Prostate gland (tissue), 2 donors: ENCODE data around the gene MAP2K3.

Source experiments
- POLR2AphosphoS5 ChIP-seq: sonication (generic); formaldehyde crosslinking; IDR thresholded peaks from one replicate; pipeline ENCODE4 v1.6.1; 2017; ENCODE audit warnings: antibody characterized with exemption
- TF ChIP-seq, protein P1 (sequence below), 4 experiments: fragments of 200-600 bp in 2 of 4; fragments of 450-650 bp in 2 of 4; sonication (generic) in 2 of 4; IDR thresholded peaks; 1 replicate in 3 of 4; 2 replicates in 1 of 4; pipeline ENCODE4 v1.5.1; 2016 to 2019; ENCODE audit warnings: antibody characterized with exemption in 4 of 4, mild to moderate bottlenecking in 2 of 4, moderate library complexity in 2 of 4

DNA sequence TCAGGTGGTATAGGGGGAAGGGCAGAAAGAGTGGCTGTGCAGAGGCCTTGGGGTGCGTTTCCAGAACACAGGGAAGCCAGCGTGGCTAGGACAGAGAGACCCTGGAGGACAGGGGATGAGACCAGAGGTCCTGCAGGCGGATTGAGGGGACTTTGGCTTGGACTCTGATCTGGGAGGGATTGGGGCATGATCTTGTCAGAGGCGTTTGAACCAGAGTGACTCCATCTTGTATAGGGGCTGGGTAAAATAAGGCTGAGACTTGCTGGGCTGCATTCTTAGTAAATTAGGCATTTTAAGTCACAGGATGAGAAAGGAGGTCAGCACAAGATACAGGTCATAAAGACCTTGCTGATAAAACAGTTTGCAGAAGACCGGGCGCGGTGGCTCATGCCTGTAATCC is 25.9 kb upstream of the MAP2K3 start:
- TF ChIP-seq, protein P1, sequence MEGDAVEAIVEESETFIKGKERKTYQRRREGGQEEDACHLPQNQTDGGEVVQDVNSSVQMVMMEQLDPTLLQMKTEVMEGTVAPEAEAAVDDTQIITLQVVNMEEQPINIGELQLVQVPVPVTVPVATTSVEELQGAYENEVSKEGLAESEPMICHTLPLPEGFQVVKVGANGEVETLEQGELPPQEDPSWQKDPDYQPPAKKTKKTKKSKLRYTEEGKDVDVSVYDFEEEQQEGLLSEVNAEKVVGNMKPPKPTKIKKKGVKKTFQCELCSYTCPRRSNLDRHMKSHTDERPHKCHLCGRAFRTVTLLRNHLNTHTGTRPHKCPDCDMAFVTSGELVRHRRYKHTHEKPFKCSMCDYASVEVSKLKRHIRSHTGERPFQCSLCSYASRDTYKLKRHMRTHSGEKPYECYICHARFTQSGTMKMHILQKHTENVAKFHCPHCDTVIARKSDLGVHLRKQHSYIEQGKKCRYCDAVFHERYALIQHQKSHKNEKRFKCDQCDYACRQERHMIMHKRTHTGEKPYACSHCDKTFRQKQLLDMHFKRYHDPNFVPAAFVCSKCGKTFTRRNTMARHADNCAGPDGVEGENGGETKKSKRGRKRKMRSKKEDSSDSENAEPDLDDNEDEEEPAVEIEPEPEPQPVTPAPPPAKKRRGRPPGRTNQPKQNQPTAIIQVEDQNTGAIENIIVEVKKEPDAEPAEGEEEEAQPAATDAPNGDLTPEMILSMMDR (IDR thresholded peaks at IDR 0.05) = no peak
- no peak for TF ChIP-seq POLR2AphosphoS5
